CMK (cell line): ENCODE measurements around the gene CCM2L.

Experiments used
- DNase-seq: peaks from one replicate; pipeline ENCODE4 v3.0.0-alpha.2; 2010; ENCODE audit warnings: low read depth

The CCM2L gene

GRCh38 chr20:31996996-31997395, 13.2 kb upstream of the CCM2L start:
- DNase-seq, result no peak

- DNase-seq, result no peak
Measured at GRCh38 chr20:31998246-31998645, 12.0 kb upstream of the CCM2L start.

DNA sequence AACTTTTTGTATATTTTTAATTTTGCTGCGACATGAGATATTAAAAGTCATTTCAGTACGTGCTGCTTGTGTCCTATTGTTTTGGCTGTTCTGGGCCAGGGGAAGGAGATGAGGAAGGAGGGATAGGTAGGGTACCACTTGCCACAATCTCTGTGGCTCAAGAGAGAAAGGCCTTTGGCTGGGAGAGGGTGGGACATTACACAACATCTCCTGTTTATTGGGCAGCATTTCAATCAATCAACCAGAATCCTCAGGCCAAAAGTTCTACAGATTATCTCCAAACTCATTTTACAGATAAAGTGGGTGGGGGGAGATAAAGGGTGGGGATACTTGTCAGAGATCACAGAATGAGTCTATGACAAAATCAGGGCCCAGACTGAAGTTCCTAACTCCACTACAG, 6.9 kb upstream of the CCM2L start:
- no peak for DNase-seq

- DNase-seq, result no peak
Measured at GRCh38 chr20:32004963-32005362, 5.3 kb upstream of the CCM2L start.

DNA sequence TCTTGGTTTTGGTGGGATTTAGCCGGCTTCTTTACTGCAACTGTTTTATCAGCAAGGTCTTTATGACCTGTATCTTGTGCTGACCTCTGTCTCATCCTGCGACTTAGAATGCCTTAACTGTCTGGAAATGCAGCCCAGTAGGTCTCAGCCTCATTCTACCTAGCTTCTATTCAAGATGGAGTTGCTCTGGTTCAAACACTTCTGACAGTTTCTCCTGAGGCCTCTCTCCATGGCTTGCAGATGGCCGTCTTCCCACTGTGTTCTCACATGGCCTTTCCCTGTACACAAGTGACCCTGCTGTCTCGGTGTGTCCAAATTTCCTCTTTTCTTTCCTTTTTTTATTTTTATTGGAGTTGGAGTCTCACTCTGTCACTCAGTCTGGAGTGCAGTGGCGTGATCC, 4.2 kb upstream of the CCM2L start:
- no peak for DNase-seq

GRCh38 chr20:32006841-32007786, 3.1 kb upstream of the CCM2L start:
- no peak for DNase-seq

DNA sequence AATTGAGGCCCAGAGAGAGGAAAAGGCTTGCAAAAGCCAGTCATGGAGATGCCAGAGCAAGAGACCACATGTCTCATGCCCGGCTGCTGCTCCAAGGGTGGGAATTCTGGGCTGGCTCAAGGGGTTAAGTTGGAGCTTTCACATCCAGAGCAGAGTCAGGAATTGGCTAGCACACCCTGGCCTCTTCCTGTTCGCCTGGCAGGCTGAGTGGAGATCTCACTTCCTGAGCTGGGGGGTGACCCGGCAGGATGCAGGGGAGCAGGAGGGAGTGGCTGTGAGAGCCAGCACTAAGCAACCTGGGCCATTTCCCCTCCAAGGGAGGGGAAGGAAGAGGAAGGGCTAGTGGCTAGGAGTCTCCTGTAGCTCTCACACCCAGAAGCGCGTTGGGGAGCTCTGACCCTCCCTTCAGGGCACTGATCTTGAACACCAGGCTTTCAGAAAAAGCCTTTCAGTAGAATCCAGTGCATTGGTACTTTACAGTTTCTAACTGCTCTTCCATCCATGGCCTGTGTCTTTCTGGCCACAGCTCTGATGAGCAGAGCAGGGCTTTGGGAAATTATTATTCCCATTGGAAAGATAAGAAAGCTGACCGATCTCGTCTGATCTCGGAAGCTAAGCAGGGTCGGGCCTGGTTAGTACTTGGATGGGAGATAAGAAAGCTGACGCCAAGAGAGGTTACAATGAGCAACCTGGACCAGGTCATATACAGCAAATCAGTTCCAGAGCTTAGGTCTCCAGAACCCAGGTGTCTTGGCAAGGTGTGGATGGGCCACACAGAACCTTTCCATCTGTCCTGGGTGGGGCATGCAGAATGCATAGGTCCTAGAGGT, 2.2 kb upstream of the CCM2L start:
- peak; percentile 63 for DNase-seq

- no peak for DNase-seq
Measured at GRCh38 chr20:32009564-32009963, 674 bp upstream of the CCM2L start.

- no peak for DNase-seq
Measured at GRCh38 chr20:32010666-32011065, 428 bp downstream of the CCM2L start.

GRCh38 chr20:32012159-32012688, 2.0 kb downstream of the CCM2L start:
- no peak for DNase-seq

DNA sequence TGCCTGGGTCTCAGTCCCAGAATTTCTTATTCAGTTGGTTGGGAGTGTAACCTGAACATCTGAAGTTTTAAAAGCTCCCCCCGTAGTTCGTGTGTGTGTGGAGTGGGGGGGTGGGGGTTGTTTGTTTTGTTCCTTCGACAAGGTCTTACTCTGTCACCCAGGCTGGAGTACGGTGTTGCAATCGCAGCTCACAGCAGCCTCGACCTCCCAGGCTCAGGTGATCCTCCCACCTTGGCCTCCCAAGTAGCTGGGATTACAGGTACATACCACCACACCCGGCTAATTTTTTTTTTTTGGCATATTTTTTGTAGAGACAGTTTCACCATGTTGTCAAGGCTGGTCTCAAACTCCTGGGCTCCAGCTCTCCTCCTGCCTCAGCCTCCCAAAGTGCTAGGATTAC, 3.1 kb downstream of the CCM2L start:
- no peak for DNase-seq

DNA sequence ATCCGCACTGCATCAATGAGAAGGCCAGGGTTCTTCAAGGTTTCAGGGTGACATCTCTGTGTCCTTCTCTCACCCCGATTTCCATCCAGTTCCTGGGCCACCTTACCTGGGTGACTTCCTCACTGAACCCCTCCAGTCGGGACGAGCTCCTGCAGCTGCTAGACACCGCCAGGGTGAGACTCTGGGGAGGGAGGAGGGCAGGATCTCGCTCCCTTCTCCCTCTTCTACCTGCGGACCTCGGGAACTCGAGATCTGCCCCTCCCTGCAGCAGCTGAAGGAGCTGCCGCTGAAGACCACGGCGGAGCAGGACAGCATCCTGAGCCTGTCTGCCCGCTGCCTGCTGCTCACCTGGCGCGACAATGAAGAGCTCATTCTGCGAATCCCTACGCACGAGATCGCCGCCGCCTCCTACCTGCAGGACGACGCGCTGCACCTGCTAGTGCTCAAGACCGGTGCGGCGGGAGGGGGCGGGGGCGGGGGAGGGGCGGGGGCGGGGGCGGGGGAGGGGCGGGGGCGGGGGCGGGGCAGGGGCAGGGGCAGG, 7.5 kb downstream of the CCM2L start:
- no peak for DNase-seq

DNA sequence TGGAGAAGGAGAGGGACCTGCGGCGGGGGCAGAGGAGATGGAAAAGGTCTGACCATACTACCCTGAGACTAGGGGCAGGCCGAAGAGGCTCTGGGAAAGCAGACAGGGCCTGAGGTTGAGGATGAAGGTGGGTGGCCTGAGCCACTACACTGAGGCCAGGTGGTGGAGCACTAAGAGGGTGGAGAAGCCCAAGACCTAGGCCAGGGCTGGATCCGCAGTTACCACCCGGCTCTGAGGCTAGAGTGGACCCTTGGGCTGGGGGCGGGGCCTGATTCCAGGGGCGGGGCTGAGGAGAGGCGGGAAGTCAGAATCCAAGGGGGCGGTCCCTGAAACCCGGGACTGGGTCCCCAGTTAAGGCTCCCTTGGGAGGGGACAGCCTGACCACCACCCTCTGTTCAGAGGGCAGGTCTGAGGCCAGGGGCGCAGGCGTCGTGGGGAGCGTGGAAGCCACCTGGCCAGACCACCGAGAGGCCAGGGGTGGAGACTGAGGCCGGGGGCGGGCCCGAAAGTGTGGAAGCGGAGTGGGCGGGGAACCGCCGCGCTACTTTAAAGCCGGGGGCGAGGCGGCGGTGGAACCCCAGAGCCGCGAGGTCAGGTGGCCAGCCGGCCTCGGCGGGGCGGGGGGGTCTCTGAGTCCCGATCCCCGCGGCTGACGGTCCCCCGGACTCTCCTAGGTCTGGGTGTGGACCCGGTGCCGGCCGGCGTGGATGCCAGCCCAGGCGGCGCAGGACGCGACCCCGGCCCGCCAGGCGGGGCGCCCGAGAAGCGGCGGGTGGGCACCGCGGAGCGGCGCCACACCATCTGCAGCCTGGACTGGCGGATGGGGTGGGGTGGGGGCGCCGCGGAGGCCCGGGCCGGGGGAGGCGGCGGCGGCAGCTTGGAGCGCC, 8.3 kb downstream of the CCM2L start:
- DNase-seq, result no peak

GRCh38 chr20:32019156-32019510, 8.9 kb downstream of the CCM2L start:
- no peak for DNase-seq

DNA sequence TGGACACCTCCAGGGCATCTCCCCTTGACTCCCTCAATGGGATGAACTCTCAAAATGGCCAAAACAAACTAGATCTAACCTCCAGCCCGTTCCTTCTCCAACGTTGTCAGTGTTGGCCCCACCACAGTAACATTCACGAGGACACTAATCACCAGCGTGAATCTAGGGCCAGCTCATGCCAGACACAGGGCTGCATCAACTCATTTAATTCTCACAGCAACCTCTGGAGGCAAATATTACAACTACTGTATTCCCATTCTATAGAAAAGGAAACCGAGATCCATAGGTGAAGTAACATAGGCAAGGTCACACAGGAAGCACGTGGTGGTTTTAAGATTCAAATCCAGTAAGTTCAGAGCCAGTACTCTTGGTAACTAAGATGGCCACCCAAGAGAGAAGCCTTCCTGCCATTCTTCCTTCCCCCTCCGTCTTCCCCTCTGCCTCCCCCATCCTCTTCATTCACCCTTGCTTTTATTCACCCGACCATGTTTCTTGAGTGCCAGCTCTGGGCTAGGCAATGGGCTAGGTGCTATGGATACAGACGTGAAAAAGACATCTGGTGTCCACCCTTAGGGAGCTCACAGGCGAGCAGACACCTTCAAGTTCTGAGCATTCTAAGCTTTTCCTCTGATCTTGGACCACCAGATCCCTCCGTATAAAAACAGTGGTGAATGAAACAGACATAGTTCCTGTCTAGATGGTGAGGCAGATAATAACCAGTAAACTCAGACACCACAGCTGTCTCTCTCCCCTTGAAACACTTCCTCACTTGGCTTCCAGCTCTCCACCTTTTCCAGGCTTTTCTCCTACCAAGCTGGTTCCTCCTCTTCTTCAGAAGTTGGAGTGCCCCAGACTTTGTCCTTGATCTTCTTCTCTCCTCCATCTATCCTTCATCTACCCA, 9.6 kb downstream of the CCM2L start:
- no peak for DNase-seq

- no peak for DNase-seq
Measured at GRCh38 chr20:32021091-32021490, 10.9 kb downstream of the CCM2L start.

DNA sequence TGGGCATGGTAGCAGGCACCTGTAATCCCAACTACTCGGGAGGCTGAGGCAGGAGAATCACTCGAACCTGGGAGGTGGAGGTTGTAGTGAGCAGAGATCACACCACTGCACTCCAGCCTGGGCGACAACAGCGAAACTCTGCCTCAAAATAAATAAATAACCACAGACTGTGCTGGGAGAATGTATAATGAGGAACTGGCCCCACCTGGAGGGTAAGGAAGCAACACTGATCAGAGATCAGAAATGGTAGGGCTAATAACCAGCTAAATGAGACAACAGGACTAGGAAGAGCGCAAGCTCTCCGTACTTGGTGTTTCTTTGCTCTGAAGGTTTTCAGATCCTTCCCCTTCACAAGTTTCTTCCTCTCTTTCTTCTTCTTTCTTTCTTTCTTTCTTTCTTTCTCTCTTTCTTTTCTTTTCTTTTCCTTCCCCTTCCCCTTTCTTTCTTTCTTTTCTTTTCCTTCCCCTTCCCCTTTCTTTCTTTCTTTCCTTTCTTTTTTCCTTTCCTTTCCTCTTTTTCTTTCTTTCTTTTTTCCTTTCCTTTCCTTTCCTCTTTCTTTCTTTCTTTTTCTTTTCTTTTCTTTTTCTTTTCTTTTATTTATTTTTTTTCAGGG, 14.6 kb downstream of the CCM2L start:
- DNase-seq, result no peak

DNA sequence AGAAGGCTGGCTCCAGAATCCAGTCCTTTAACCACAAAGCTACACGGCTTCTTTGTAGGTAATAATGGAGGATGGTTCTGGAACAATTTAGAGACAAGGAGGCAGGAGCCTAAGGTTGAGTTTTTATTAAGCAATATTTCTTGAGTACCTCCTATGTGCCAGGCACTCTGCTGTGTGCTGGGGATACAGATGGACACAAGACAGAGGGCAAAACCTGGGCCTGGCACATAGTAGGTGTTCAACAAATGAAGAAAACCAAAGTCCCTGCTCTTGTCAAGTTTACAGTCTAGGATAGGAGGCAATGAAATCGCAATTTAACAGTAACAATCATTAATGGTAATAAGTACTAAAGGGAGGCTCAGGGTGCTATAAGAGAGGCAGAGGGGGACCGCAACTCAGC, 17.4 kb downstream of the CCM2L start:
- DNase-seq, result no peak

DNA sequence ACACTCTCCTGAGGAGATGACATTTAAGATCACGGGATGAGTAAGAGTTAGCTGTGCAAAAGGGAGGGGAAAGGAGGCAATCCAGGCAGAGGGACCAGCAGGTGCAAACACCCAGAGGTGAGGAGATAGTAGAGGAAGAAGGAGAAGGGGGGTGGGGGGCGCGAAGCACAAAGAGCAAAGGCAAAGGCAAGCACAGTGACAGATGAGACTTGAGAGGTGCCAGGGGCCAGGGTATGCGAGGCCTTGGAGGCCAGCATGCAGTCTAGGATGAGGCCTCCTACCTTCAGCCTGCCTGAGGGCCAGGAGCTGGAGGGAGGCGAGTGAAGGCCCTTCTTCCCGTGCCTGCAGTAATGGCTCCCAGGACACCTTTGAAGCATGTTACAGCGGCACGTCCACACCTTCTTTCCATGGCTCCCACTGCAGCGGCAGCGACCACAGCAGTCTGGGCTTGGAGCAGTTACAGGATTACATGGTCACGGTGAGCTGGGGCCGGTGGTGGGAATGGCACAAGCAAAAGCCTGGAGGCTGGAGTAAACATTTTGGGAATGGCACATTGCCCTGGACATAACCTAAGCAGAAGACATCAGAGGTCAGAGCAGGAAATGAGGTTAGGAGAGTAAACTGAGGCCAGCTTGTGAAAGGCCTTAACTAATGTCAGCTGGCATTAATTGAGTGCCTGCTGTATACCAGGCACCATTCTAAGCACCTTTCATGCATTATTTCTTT, 18.6 kb downstream of the CCM2L start:
- no peak for DNase-seq
